IMR-90 (cell line): Measurements from ENCODE around the gene PSORS1C2. TPM values are rescaled to one million over a fixed set of nuclear protein-coding genes. Genes with fewer than 3 reads are reported as not detected.

Source experiments
- microRNA-seq, 2 experiments: library from miRNA; stranded (forward) in 1 of 2; unstranded in 1 of 2; fragments of 10-50 nt in 1 of 2; fragments of <30 nt in 1 of 2; gene quantifications in 1 of 2; microRNA quantifications in 1 of 2; one replicate each; pipeline versions ENCODE3 to v1.1.0; 2013 to 2020; ENCODE audit not compliant: insufficient read depth in 1 of 2, insufficient read length in 1 of 2, unreplicated experiment in 1 of 2
- polyA plus RNA-seq, 3 experiments: library from polyadenylated mRNA; depleted of rRNA; stranded (reverse); fragments of >200 nt; gene quantifications; 2 replicates each; pipeline ENCODE4 v1.2.3, GENCODE V29; 2012; ENCODE audit warnings: low replicate concordance in 1 of 3
- small RNA-seq, 5 experiments: library from RNA; depleted of rRNA; stranded (forward); fragments of <200 nt; gene quantifications; one replicate each; pipeline ENCODE3, GENCODE V24; 2012
- total RNA-seq: library from RNA; depleted of rRNA; stranded (reverse); fragments of >200 nt; gene quantifications from 2 replicates; pipeline ENCODE4 v1.2.3, GENCODE V29; 2012; rRNA removed

The PSORS1C2 gene
- total and polyA plus RNA-seq, 2 of the 4 experiments (the other 2 are of a cell fraction) = not detected

Small RNAs within 50 kb of the gene (microRNA-seq; reads per million reads assigned to microRNA genes)
- gene POLR2LP1 (ENCODE audit: insufficient read depth, insufficient read length) = not detected

Small RNAs within 50 kb of the gene (small RNA-seq; reads per million reads assigned to genes)
- gene POLR2LP1 = 0 reads per million in 5 experiments

Other genes starting within 250 kb of the PSORS1C2 start
- 6.9 and 13.4 TPM in 2 replicates for gene GTF2H4, start 230.9 kb downstream of the PSORS1C2 start, total RNA-seq
- 29.5 and 30.8 TPM in 2 replicates for gene GTF2H4, start 230.9 kb downstream of the PSORS1C2 start, polyA plus RNA-seq (2012; rRNA removed)
- 6.9 and 7.2 TPM in 2 replicates for gene VARS2, start 224.8 kb downstream of the PSORS1C2 start, total RNA-seq
- gene VARS2, start 224.8 kb downstream of the PSORS1C2 start, polyA plus RNA-seq (2012; rRNA removed) = 13.3 and 14.0 TPM in 2 replicates
- not detected in 2 replicates for gene SFTA2, start 206.9 kb downstream of the PSORS1C2 start, total RNA-seq
- gene SFTA2, start 206.9 kb downstream of the PSORS1C2 start, polyA plus RNA-seq (2012; rRNA removed) = not detected in 2 replicates
- gene MUCL3, start 198.1 kb downstream of the PSORS1C2 start, total RNA-seq = not detected in 2 replicates
- not detected in 2 replicates for gene MUCL3, start 198.1 kb downstream of the PSORS1C2 start, polyA plus RNA-seq (2012; rRNA removed)
- gene MUC21, start 155.3 kb downstream of the PSORS1C2 start, total RNA-seq = not detected in 2 replicates
- not detected in 2 replicates for gene MUC21, start 155.3 kb downstream of the PSORS1C2 start, polyA plus RNA-seq (2012; rRNA removed)
- gene MUC22, start 128.6 kb downstream of the PSORS1C2 start, total RNA-seq = not detected in 2 replicates
- 0.02 TPM in 1 of 2 replicates, not detected in the other for gene MUC22, start 128.6 kb downstream of the PSORS1C2 start, polyA plus RNA-seq (2012; rRNA removed)
- not detected in 2 replicates for gene C6orf15, start 26.5 kb downstream of the PSORS1C2 start, total RNA-seq
- not detected in 2 replicates for gene C6orf15, start 26.5 kb downstream of the PSORS1C2 start, polyA plus RNA-seq (2012; rRNA removed)
- gene PSORS1C1, start 24.3 kb downstream of the PSORS1C2 start, total RNA-seq = 0.28 and 0.36 TPM in 2 replicates
- 1.1 and 2.1 TPM in 2 replicates for gene PSORS1C1, start 24.3 kb downstream of the PSORS1C2 start, polyA plus RNA-seq (2012; rRNA removed)
- gene CDSN, start 18.6 kb downstream of the PSORS1C2 start, total RNA-seq = not detected in 2 replicates
- gene CDSN, start 18.6 kb downstream of the PSORS1C2 start, polyA plus RNA-seq (2012; rRNA removed) = not detected in 2 replicates
- gene CCHCR1, start 18.7 kb upstream of the PSORS1C2 start, total RNA-seq = 16.1 and 22.0 TPM in 2 replicates
- gene CCHCR1, start 18.7 kb upstream of the PSORS1C2 start, polyA plus RNA-seq (2012; rRNA removed) = 13.1 and 14.2 TPM in 2 replicates
- gene TCF19, start 19.5 kb upstream of the PSORS1C2 start, total RNA-seq = 14.2 and 14.4 TPM in 2 replicates
- gene TCF19, start 19.5 kb upstream of the PSORS1C2 start, polyA plus RNA-seq (2012; rRNA removed) = 13.1 and 15.1 TPM in 2 replicates
- gene POU5F1, start 31.6 kb upstream of the PSORS1C2 start, total RNA-seq = not detected in 2 replicates
- not detected in 2 replicates for gene POU5F1, start 31.6 kb upstream of the PSORS1C2 start, polyA plus RNA-seq (2012; rRNA removed)
- 8.8 and 10.6 TPM in 2 replicates for gene HLA-C, start 133.0 kb upstream of the PSORS1C2 start, total RNA-seq
- gene HLA-C, start 133.0 kb upstream of the PSORS1C2 start, polyA plus RNA-seq (2012; rRNA removed) = 87.3 and 104 TPM in 2 replicates
- 41.7 and 44.1 TPM in 2 replicates for gene HLA-B, start 218.1 kb upstream of the PSORS1C2 start, total RNA-seq
- gene HLA-B, start 218.1 kb upstream of the PSORS1C2 start, polyA plus RNA-seq (2012; rRNA removed) = 259 and 309 TPM in 2 replicates